Left lung (tissue), 10 donors: ENCODE data around the gene DACH1. TPM values are rescaled to one million over a fixed set of nuclear protein-coding genes. Genes with fewer than 3 reads are reported as not detected.

ENCODE experiments used
- ATAC-seq: fragments of 200-7000 bp; cut with Tn5 transposase; one replicate; pipeline ENCODE4 v1.9.1; 2020; ENCODE audit warnings: moderate library complexity
- DNase-seq, 4 donors: peaks; one replicate each; pipeline ENCODE4 v3.0.0-alpha.2; 2013 to 2020
- H3K27ac ChIP-seq, 2 donors: fragments of 200-600 bp; sonication (generic) in 1 of 2; one replicate each; pipeline versions ENCODE4 v1.5.0 to v1.8.0; 2020 to 2021
- H3K27me3 ChIP-seq, 2 donors: fragments of 200-600 bp; sonication (generic) in 1 of 2; one replicate each; pipeline versions ENCODE4 v1.5.0 to v1.8.0; 2020 to 2021
- H3K36me3 ChIP-seq, 2 donors: fragments of 200-600 bp; sonication (generic) in 1 of 2; one replicate each; pipeline versions ENCODE4 v1.5.0 to v1.8.0; 2020 to 2021
- H3K4me1 ChIP-seq, 2 donors: fragments of 200-600 bp; one replicate each; pipeline ENCODE4 v1.8.0; 2021
- H3K4me3 ChIP-seq, 2 donors: fragments of 200-600 bp; sonication (generic) in 1 of 2; one replicate each; pipeline versions ENCODE4 v1.5.0 to v1.8.0; 2020 to 2021; ENCODE audit warnings: mild to moderate bottlenecking in 1 of 2
- H3K9me3 ChIP-seq, 2 donors: fragments of 200-600 bp; sonication (generic) in 1 of 2; one replicate each; pipeline versions ENCODE4 v1.5.0 to v1.8.0; 2020 to 2021
- intact Hi-C, 2 donors: fragments of 100-400 bp; cut with DNase I; formaldehyde crosslinking; loops; one replicate each; pipeline versions ENCODE4 v1.11.2 to v1.14.2; 2022
- polyA plus RNA-seq, 6 donors: library from polyadenylated mRNA; unstranded; fragments of 120-200 nt; gene quantifications; one replicate each; pipeline ENCODE4 v1.2.1, GENCODE V29; 2013; ENCODE audit not compliant: insufficient read length in 6 of 6
- total RNA-seq, 2 donors: library from RNA; stranded (reverse); fragmentation: NEBNext Ultra II Directional; extraction: Animal tissue kit (Norgen Biotek cat#: 25700); gene quantifications; one replicate each; pipeline ENCODE4 v1.2.1, GENCODE V29; 2021
- TF ChIP-seq, protein P1 (sequence below), 2 donors: fragments of 200-600 bp; sonication (generic) in 1 of 2; IDR thresholded peaks; one replicate each; pipeline versions ENCODE4 v1.5.0 to v1.8.0; 2021; ENCODE audit warnings: antibody characterized with exemption in 2 of 2
- donor health status: DM: no; HTN: yes; CAD: no.
- donor health status: DM: no; HTN: no; CAD: no.

Gene DACH1
- total and polyA plus RNA-seq, 8 donors, result 4.6 to 47.5 (median 43.9) TPM

DNA sequence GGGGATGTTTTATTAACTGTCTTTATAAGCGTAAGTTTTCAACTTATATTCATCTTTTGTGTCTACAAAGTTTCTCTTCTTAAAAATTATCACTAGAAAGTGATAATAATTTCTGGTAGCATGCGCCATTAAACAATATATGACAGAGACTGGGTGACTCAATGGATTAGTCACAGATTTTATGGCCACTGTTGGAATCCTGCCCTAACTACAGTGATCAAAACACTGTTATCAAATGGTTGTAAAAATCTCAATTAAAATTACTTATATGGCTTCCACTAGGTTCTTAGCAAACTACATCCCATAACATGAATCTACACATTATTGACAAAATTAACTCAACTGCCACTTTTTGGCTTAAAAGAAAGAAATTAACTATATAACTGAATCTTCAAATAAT, 350.0 kb downstream of the DACH1 start:
- Histone ChIP-seq H3K36me3 (no peaks in the 10 kb centered on the region), H3K9me3 (no peaks in the 10 kb centered on the region), H3K27me3 (no peaks in the 10 kb centered on the region), H3K4me1 (no peaks in the 10 kb centered on the region), H3K4me3 (no peak overlapping the region), H3K27ac (no peak overlapping the region)
- intact Hi-C loops, result no loop called here
- TF ChIP-seq, protein P1, sequence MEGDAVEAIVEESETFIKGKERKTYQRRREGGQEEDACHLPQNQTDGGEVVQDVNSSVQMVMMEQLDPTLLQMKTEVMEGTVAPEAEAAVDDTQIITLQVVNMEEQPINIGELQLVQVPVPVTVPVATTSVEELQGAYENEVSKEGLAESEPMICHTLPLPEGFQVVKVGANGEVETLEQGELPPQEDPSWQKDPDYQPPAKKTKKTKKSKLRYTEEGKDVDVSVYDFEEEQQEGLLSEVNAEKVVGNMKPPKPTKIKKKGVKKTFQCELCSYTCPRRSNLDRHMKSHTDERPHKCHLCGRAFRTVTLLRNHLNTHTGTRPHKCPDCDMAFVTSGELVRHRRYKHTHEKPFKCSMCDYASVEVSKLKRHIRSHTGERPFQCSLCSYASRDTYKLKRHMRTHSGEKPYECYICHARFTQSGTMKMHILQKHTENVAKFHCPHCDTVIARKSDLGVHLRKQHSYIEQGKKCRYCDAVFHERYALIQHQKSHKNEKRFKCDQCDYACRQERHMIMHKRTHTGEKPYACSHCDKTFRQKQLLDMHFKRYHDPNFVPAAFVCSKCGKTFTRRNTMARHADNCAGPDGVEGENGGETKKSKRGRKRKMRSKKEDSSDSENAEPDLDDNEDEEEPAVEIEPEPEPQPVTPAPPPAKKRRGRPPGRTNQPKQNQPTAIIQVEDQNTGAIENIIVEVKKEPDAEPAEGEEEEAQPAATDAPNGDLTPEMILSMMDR (IDR thresholded peaks at IDR 0.05), result no peak
- DNase-seq (no peak), ATAC-seq (no peak)

DNA sequence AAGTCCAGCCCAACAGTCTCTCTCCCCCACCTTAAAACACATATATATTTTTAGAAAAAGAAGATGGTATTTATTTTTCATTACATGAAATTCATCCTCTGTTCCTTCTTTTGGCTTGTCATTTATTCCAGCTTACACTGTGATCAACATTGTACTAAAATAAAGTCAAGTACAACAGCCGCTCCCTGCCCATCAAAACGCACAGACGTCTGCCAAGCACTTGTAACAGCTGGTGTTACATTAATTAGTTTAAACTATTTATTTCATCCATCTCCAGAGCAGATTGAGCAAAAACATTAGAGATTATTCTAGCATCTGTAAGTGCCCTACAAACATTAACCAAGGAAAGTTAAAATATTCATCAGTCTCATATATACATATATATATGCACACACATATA, 350.5 kb downstream of the DACH1 start:
- Histone ChIP-seq H3K27me3 (no peaks in the 10 kb centered on the region), H3K4me1 (no peaks in the 10 kb centered on the region), H3K9me3 (no peaks in the 10 kb centered on the region), H3K4me3 (no peak overlapping the region), H3K36me3 (no peaks in the 10 kb centered on the region), H3K27ac (no peak overlapping the region)
- TF ChIP-seq, protein P1 (IDR thresholded peaks at IDR 0.05), result no peak
- DNase-seq (no peak), ATAC-seq (no peak)
- intact Hi-C loops, result no loop called here

DNA sequence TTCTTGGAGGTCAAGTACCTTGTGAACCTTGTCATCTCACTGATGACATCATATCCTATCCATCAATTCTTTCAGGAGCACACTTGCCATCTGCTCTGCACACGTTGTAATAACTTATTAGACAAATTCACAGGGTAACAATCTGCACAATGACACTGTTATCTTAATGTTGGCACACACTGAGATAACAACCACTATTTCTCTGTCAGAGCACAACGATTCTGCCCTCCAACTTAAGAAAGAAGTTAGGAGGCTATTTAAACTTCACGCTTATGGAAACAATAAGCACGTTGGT, 351.3 kb downstream of the DACH1 start:
- intact Hi-C loops, result no loop called here
- DNase-seq (no peak), ATAC-seq (no peak)
- TF ChIP-seq, protein P1 (IDR thresholded peaks at IDR 0.05), result no peak
- Histone ChIP-seq H3K36me3 (no peaks in the 10 kb centered on the region), H3K27me3 (no peaks in the 10 kb centered on the region), H3K4me1 (no peaks in the 10 kb centered on the region), H3K4me3 (no peak overlapping the region), H3K9me3 (no peaks in the 10 kb centered on the region), H3K27ac (no peak overlapping the region)

DNA sequence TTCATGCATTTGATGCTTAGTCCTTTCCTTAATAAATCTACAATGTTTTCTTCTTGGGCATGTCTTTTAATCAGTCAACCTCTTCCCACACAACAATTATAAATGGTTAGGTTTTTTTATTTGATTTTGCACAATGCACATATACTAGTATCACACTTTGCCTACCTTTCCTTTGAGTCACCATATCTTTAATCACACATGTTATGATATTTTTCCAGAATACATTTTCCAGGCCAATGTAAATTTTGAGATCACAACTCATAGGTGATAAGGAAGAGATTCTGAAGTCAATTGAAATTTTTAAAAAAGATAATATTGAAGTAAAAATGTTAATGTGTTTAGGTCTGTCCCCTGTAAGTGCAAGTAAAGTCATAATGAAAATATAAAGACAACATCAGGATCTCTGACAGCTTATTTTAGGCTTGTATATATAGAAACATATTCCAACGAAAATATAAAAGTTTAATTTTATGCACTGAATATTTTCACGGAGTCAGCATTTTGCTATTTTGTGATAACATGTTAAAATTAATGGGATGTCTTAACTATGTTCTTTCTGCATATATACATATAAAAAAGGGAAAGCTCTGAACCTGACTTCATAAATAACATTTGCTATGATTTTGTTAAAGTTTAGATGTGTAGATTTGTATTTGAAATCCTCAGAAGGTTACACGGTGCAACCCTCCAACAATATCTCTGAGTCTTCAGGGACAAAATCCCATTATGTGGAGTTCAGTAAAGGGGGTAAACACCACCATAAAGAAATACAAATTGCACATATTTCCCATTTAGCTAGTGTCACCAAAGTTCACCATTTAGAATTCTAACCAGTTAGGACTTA, 351.9 kb downstream of the DACH1 start:
- H3K4me1 ChIP-seq, result no peaks in the 10 kb centered on the region
- no peak overlapping the region for H3K27ac ChIP-seq
- TF ChIP-seq, protein P1 (IDR thresholded peaks at IDR 0.05), result no peak
- ATAC-seq, result no peak
- H3K4me3 ChIP-seq, result no peak overlapping the region
- intact Hi-C loops, result no loop called here
- H3K36me3 ChIP-seq, result no peaks in the 10 kb centered on the region
- H3K27me3 ChIP-seq, result no peaks in the 10 kb centered on the region
- H3K9me3 ChIP-seq, result peaks cover 0 to 2% of the 10 kb centered on the region in 2 donors
- DNase-seq, result no peak

DNA sequence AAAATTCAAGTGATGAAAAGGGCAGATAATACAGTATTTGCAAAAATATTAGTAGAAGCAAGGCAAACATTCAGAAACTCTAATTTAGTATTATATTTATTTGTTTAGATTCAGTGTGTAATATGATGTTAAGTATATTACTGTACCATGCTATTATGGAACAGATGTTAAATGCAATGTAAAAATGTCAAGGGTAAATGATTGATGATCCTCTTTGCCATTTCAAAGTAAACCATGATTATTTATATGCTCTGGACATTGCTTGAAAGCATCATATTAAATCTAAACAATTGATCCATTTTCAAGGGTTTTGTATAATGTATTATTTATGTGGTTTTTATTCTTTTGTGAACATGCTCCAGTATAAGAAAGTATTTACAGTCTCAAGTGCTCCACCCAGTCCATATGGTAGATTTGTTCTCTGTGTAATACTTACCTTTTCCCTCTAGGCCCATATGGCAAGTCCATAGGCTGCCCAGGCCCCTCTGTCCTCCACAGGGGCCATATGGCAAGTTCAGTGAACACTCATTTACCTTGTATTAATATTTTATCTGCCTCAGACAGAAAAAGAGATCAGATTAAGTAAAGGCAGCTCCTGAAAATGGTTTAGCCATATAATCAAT, 353.5 kb downstream of the DACH1 start:
- ATAC-seq (no peak), DNase-seq (peak in 1 of 4 donors; percentile 8)
- peaks cover 0 to 2% of the 10 kb centered on the region in 2 donors for H3K9me3 ChIP-seq
- H3K4me1 ChIP-seq, result no peaks in the 10 kb centered on the region
- H3K27ac ChIP-seq, result no peak overlapping the region
- TF ChIP-seq, protein P1 (IDR thresholded peaks at IDR 0.05), result no peak
- no peaks in the 10 kb centered on the region for H3K27me3 ChIP-seq
- intact Hi-C loops, result no loop called here
- H3K4me3 ChIP-seq, result no peak overlapping the region
- H3K36me3 ChIP-seq, result no peaks in the 10 kb centered on the region
